HepG2 (cell line): Measurements from ENCODE around the gene ODR4. TPM values are rescaled to one million over a fixed set of nuclear protein-coding genes. Genes with fewer than 3 reads are reported as not detected.

ENCODE experiments used
- RARG ChIP-seq: sonication (generic); formaldehyde crosslinking; IDR thresholded peaks from 2 replicates; pipeline ENCODE4 v1.4.0; 2020; ENCODE audit warnings: low read depth, mild to moderate bottlenecking, missing genetic modification reagents
- TFAP4 ChIP-seq: sonication (generic); IDR thresholded peaks from 2 replicates; pipeline ENCODE4 v1.6.1; 2016; ENCODE audit warnings: low read depth, borderline replicate concordance
- ZBTB40 ChIP-seq, 2 experiments: fragments of 450-650 bp in 1 of 2; sonication (generic) in 1 of 2; formaldehyde crosslinking in 1 of 2; IDR thresholded peaks; 2 replicates each; pipeline versions ENCODE4 v1.6.1 to v1.8.0; 2016 to 2022; ENCODE audit warnings: antibody characterized with exemption in 1 of 2, mild to moderate bottlenecking in 1 of 2, missing genetic modification reagents in 1 of 2
- ZNF496 ChIP-seq: sonication (generic); formaldehyde crosslinking; IDR thresholded peaks from 2 replicates; pipeline ENCODE4 v1.8.1; 2023; ENCODE audit warnings: mild to moderate bottlenecking, moderate library complexity, missing genetic modification reagents; ENCODE audit not compliant: insufficient replicate concordance
- polyA plus RNA-seq, 8 experiments: library from polyadenylated mRNA; depleted of rRNA in 3 of 8; stranded (reverse) in 7 of 8; unstranded in 1 of 8; fragments of >200 nt; fragmentation: Illumina TruSeq in 4 of 8; extraction: Trizol in 4 of 8; gene quantifications; 2 replicates each; pipeline versions ENCODE4 v1.2.1 to v1.2.3, GENCODE V29; 2011 to 2016; ENCODE audit warnings: low read depth in 4 of 8, missing spikeins in 1 of 8, mixed read lengths in 1 of 8; ENCODE audit not compliant: insufficient read depth in 1 of 8
- total RNA-seq, 5 experiments: library from RNA; depleted of rRNA; stranded (reverse); fragments of >200 nt; fragmentation: Illumina TruSeq; extraction: Trizol; gene quantifications; 2 replicates each; pipeline ENCODE4 v1.2.3, GENCODE V29; 2016; ENCODE audit warnings: low read depth in 1 of 5
- TF ChIP-seq, protein P1 (sequence below), 2 experiments: fragments of 450-650 bp in 1 of 2; sonication (generic) in 1 of 2; formaldehyde crosslinking; IDR thresholded peaks; 2 replicates each; pipeline versions ENCODE4 v1.5.0 to v1.8.0; 2020 to 2022; ENCODE audit warnings: mild to moderate bottlenecking in 1 of 2, missing genetic modification reagents in 1 of 2
- TF ChIP-seq, protein P2 (sequence below): conservative IDR thresholded peaks from 2 replicates; pipeline ENCODE4 v1.6.1; 2018; ENCODE audit warnings: missing genetic modification reagents
- TF ChIP-seq, protein P3 (sequence below): sonication (generic); formaldehyde crosslinking; IDR thresholded peaks from 2 replicates; pipeline ENCODE4 v1.5.1; 2020; ENCODE audit warnings: missing genetic modification reagents, mild to moderate bottlenecking, borderline replicate concordance

Gene ODR4
- total and polyA plus RNA-seq, 2 of the 13 experiments (the other 11 are each of a cell fraction or from before 2014, with no cell fraction given) = 16.3 to 22.0 TPM

GRCh38 chr1:186426118-186426517 is 50.5 kb downstream of the ODR4 start (continued):
- no peak for TF ChIP-seq ZBTB40 (IDR thresholded peaks at IDR 0.05)
- TF ChIP-seq ZBTB40 (CRISPR knock-in tag; IDR thresholded peaks at IDR 0.05) = no peak
- no peak for TF ChIP-seq ZNF496 (CRISPR knock-in tag)
- TF ChIP-seq, protein P1, sequence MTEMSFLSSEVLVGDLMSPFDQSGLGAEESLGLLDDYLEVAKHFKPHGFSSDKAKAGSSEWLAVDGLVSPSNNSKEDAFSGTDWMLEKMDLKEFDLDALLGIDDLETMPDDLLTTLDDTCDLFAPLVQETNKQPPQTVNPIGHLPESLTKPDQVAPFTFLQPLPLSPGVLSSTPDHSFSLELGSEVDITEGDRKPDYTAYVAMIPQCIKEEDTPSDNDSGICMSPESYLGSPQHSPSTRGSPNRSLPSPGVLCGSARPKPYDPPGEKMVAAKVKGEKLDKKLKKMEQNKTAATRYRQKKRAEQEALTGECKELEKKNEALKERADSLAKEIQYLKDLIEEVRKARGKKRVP (CRISPR knock-in tag; IDR thresholded peaks at IDR 0.05) = no peak
- TF ChIP-seq, protein P2, sequence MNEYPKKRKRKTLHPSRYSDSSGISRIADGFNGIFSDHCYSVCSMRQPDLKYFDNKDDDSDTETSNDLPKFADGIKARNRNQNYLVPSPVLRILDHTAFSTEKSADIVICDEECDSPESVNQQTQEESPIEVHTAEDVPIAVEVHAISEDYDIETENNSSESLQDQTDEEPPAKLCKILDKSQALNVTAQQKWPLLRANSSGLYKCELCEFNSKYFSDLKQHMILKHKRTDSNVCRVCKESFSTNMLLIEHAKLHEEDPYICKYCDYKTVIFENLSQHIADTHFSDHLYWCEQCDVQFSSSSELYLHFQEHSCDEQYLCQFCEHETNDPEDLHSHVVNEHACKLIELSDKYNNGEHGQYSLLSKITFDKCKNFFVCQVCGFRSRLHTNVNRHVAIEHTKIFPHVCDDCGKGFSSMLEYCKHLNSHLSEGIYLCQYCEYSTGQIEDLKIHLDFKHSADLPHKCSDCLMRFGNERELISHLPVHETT = no peak
- TF ChIP-seq, protein P3, sequence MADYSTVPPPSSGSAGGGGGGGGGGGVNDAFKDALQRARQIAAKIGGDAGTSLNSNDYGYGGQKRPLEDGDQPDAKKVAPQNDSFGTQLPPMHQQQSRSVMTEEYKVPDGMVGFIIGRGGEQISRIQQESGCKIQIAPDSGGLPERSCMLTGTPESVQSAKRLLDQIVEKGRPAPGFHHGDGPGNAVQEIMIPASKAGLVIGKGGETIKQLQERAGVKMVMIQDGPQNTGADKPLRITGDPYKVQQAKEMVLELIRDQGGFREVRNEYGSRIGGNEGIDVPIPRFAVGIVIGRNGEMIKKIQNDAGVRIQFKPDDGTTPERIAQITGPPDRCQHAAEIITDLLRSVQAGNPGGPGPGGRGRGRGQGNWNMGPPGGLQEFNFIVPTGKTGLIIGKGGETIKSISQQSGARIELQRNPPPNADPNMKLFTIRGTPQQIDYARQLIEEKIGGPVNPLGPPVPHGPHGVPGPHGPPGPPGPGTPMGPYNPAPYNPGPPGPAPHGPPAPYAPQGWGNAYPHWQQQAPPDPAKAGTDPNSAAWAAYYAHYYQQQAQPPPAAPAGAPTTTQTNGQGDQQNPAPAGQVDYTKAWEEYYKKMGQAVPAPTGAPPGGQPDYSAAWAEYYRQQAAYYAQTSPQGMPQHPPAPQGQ (CRISPR knock-in tag) = no peak
- no peak for TF ChIP-seq RARG
- TF ChIP-seq TFAP4 = no peak
